CD1c-positive myeloid dendritic cell (primary cell): ENCODE data around the gene SPOCK1.

ENCODE experiments used
- DNase-seq: peaks from one replicate; pipeline ENCODE4 v3.0.0-alpha.2; 2016; ENCODE audit errors: extremely low spot score

Gene SPOCK1

DNA sequence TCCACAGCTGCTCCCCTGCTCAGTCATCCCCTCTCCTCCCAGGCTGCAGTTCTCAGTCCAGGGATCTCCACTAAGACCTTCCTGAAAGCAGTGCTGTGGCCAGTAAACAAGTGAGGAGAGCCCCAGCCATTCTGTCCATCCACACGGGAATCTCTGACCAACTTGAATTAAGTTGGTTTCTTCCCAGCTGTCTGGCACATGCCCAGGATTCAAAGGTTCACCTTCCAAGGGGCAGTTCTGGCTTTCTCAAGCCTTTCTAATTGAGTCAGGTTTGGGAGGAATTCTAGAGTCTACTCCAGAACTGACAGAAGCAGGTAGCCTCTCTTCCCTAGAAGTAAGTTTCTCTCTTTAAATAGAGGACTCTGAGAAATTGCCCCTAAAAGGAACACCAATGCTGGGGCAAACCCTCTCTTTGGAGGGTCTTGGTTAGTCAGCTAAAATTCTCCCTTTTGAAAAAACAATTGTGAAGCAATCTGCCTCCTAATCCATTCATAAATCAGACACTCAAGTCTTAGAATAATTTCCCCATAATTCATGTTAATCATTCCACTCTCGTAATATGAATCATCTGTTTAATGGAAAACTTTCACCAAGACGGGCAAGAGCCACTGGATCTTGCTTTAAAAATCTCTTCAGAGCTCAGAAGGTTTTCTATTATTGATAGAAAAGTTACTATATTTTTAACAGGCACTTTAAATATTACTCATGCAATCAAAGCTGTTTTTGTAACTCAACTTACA is 133.8 kb downstream of the SPOCK1 start:
- no peak for DNase-seq

DNA sequence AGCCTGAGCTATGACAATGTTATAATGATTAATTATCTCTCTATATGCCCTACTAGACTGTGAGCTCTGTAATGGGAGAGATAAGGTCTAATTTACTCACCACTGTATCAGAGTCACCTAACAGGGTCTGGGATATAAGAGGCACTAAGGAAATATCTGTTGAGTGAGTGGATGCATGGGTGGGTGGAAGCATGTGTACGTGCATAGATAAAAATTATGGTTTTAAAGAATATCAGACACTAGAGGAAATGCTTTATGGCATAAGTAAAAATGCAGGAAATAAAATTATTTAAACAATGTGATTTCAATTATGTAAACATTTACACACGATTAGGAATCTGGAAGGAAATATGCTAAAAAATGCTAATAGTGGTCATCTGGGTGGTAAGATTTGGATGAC is 137.8 kb downstream of the SPOCK1 start:
- no peak for DNase-seq

DNA sequence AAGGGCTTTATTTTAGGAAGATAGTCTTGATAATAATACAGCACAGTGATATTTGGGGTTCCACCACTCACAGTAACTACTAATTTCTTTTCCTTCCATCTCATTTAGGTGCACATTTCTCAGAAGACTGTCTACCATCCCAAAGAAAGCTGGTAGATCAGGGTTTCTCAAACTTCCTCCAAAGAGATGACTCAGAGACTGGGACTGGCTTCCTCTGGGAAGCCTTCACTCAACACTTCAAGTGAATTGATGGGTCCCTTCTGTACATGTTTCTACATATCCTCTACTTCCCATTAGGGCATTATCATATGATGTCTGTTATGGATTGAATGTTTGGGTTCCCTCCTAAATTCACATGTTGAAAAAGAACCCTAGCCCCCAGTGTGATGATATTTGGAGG is 138.5 kb downstream of the SPOCK1 start:
- DNase-seq = no peak

DNA sequence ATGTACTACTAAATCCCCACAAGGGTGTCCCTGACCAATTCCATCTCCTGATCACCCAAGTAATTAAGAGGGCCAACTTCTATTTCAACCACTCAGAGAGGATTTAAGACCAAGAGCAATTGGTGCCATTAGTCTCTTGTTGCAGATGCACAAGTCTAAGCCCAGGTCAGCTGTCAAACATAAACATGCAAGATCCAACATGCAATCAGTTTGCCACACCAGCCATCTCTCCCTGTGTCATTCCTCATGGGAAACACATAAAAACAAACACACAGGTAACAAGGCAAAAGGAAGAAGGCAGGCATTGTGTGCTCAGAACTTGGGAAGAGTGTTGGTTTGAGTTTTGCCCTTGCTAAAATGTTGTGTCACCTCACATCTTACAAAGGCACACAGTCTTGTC is 139.2 kb downstream of the SPOCK1 start:
- no peak for DNase-seq

DNA sequence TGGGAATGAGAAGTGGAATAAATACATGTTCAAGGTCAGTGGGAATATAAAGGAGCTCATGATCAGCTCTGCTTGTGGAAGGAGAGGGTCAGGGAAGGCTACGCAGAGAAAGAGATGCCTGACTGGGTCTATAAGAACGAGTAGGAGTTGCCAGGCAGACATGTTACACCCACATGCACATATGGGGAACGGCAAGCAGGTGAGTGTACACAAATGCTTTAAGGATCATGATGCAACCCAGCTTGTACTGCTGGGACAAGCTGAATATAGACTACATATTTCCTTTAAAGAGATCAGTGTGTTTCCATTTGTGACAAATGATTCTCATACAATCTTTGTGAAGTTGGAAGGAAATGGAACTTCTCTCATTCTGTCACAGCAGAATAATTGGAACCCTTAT is 141.7 kb downstream of the SPOCK1 start:
- no peak for DNase-seq

DNA sequence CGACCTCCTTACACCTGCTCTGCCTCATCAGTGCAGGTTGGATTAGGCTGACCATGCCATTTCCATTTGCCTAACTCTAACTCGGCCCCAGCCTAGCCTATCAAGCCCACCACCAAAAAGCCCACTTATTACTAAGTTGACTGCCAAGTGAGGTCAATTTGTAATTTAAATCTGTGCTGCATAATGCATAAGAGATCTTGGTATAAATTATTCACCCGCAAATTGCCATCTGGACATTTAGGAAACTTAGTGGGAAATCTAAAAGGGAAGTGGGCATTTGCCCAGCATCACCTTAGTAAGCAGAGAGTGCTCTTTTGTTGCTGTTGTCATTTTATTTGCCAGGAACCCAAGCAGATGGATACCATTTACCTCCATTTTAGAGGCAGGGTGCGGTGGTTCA is 143.0 kb downstream of the SPOCK1 start:
- DNase-seq = no peak

DNA sequence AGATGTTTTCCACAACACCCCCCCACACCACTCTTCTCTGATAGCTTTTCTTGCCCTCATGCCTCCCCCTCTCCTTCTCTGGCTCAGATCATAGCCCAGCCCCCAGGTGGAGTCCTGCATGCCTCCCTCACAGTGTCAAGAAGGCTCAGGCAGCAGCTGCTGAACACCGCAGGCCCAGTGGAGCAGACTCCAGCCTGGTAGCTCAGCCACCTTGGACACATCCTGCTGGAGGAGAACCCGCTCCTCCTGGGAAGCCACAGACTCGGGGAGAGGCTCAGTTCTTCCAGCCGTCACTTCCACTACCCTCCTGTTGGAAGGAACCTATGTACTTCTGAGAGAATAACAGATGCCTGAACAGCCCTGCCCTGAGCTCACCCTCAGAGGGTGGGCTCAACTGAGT is 143.4 kb downstream of the SPOCK1 start:
- DNase-seq = no peak

DNA sequence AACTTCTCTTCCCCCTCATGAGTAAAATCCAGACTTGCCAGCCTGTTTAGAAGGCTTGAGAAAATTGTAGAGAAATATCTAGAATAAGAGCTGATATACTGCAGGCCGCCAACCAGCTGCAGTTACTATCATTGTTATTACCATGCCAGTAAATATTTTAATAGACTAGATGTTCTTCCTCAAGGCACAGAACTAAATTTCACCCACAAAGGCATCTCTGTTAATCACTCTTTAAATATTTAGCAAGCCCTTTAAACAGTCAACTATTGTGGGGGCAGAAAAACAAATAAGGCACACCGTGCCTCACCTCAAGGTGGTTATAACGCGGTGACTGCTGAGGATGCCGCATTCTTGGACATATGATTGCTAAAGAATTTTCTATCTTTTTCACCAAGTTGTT is 147.0 kb downstream of the SPOCK1 start:
- DNase-seq = no peak

DNA sequence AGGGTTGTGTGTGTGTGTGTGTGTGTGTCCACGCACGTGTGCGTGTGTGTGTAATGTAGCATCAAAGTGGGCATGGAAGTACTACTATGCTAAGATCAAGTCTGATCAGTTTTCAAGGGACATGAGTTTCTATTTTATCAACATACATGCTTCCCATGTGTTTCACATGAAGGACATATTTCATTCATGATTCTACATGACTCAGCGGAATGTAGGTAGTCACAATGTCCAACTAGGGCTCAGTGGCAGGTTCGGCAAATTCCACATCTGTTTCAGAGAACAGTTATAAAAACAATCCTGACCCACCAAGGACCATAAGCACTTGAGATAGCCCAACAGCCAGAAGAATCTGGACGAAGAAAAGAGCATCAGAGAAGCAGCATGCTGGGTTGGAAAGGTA is 148.3 kb downstream of the SPOCK1 start:
- no peak for DNase-seq

DNA sequence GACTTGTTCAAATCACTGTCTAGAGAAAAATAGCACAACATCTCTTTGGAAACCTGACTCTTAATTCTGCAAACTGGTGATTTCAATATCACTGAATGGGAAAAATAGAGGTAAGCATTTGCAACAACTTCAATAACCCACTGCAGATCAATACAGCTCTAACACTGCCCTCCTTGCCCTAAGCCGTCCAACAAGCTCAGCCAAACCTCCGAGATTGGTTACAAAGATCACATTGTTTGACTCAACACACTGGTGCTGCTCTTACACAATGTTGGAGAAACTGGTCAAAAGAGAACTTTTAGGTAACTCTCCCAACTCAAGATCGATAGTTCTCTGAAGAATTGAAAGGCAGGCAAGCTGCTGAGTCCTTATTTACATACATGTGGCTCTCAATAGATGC is 150.4 kb downstream of the SPOCK1 start:
- DNase-seq = no peak

DNA sequence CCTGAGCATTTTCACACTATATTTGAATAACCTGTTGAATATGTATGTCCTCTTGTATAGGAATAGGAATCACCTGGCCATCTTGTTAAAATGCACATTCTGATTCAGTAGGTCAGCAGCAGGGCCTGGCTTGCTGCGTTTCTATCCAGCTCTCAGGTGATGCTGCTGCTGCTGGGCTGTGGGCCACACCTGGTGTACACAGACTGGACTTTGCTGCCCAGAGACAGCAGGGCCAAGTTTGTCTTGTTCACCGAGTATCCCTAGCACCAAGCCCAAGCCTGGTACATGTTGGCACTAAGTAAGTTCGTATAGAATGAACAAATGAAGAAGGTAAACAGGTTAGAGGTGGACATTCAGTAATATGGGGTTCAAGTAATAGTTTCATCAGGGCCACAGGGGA is 151.3 kb downstream of the SPOCK1 start:
- no peak for DNase-seq

DNA sequence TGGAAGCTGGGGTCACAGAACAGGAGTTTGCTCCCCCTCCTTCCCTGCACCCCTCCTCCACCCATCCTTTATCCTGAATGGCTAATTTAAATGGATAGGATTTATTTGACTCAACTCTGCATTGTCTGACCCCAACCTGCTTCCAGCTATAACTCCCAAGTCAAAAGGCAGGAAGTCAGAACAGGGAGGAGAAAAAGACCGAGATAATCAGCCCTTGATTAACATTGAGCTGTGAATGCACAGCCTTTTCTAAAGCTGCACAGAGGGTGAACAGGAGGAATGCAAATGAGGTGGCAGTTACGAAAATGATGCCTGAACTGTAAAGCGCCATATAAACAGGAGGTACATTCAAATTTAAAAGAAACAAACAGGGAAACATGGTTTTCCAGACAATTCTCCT is 152.8 kb downstream of the SPOCK1 start:
- DNase-seq = no peak

DNA sequence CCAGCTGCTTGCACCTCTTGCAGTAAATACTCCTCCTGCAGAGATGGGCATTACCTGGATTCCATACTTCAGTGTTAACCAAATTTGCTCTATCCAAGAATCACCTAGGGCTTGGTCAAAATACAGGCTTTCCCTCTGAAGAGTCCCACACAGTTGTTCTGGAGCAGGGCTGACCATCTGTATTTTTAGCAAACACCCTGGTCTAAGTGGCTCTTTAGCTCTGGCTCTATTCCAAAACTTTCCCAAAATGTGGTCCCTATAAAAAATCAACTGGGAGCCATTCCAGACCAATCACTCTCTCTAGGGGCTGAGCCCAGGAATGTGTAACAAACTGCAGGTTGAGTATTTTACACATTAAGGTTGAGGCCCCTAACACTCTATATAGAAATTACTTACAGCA is 153.7 kb downstream of the SPOCK1 start:
- DNase-seq = no peak

DNA sequence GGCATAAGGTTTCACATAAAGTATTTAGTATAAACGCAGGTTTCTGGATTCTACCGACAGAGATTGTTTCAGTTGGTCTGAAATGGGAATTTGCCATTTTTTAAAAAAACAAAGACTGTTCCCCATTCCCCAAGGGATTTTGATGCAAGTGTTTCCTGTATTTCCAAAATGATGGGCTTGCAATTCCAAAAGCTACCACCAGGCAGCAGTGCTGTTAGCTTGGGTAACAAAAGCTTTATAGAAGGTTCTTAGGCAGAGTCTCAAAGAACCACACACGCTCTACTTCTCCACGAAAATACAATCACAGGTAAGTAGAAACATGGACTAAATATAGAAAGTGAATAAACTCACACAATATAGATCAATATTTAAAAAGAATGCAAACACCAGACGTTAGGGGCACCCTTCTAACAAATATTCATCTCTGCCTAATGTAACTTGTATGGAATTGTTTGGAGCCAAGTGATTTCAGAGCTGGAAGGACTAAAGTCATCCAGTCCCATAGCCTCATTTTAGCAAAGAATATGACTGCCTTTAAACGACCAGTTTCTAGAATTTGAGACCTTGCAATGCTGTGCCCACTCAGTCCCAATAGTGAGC is 154.3 kb downstream of the SPOCK1 start:
- peak; percentile 54 for DNase-seq

DNA sequence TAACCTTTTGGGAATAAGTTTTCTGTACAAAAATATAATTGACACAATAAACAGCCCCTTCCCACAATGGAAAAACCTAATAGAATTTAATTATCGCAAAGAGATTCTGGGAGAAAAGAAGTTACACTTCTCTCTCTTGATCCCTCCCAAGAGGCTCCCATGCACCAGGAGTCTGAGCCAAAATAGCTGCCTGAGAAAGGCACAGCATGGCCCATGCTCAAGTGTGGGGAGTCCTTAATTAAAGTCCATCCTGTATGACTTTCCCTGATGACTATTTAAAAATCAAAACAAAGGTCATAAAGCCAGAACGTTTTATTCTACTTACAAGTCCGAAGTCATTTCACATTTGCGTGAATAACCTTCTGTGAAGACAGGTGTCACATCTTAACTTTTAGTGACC is 155.1 kb downstream of the SPOCK1 start:
- DNase-seq = no peak

DNA sequence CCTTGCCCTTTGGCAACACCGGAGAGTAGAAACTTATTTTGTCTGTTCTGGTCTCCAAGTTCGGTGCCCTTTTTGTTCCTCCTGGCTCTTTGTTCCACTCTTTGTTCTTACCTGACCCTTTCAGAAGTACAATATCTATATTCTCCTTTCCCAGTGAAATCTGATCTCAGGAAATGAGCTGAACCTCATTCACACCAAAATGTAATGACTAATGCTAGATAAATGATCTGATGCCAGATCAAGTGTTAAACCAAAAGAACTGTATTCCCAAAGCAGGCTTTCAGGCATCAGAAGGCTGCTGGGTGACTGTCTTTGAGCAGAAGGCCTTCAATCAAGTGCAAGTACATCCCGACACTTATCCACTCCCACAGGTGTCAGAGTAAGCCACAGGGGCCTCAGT is 156.4 kb downstream of the SPOCK1 start:
- DNase-seq = no peak

DNA sequence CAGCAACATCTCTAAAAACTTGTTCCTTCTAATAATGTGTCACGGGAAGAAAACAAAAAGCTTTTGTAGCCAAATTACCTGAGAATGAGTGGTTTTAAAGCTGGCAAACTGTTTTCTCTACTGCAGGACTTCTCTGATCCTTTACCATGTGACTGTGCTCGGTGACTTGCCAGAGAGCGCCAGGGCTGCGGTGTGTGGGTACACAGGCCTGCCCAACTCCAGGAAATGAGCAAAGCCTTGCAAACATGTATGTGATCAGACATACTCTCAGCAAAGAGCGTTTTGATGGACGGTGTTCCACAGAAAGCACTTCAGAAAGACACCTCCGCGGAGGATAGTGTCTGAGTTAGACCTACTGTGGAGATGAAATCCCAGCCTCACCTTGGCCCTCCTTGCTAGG is 157.3 kb downstream of the SPOCK1 start:
- DNase-seq = no peak

DNA sequence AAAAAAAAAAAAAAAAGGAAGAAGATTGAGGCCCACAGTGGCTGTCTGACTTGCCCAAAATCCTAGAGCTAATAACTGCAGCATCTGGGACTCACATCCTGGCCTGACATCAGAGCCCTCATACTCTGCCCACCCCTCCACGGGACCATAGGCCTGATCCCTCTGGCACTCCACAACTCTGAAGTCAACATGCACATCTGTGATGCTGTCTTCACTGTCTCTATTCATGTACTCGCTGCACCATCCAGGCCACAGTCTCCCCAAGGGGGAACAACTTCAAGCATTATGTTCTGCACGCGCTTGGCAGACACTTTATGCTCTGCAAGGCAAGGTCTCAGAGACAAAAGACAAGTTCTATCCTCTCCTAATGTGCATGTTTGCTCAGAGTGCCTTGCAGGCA is 158.2 kb downstream of the SPOCK1 start:
- DNase-seq = no peak

DNA sequence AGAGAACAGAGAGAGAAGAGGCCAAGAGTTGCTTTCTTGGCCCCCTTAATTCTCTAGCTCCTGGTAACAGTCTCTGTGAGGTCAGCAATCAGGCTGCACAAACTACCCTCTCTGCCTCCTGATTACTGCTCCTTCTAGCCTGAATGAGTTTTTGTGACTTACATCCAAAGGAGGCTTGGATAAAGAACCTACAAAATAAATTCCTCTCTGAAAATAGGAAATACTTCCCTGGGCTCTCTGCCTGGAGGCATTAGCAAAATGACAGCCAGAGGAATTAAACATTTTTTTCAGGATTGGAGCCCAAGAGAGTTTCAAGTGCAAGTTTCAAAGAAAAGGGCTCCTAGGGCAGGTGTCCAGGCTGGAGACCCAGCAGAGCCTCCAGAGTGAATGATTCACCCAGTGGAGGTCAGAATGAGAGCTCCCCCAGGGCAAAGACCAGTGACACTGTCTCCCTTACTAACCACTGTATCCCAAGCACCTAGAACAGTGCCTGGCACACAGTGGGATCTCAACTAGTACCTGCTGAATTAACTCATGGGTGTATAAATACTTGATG is 162.5 kb downstream of the SPOCK1 start:
- no peak for DNase-seq

DNA sequence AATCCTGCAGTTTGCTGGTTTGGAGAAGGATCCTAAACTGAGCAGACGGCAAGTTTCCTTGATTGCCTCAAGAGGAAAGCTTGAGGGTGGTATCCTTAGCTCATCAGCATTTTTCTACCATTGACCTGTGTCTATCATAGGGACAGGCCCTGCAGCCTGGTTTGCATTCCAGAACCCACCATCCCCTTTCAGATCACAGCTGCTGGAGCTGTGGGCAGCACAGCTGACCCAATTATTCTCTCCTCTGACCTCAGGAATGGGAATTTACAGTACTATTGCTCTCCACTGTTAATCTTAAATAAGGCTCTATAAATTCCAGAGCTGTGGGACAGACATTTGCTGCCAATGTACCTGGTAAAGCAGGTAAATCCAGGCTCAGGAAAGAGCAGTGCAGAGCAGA is 163.0 kb downstream of the SPOCK1 start:
- DNase-seq = no peak

DNA sequence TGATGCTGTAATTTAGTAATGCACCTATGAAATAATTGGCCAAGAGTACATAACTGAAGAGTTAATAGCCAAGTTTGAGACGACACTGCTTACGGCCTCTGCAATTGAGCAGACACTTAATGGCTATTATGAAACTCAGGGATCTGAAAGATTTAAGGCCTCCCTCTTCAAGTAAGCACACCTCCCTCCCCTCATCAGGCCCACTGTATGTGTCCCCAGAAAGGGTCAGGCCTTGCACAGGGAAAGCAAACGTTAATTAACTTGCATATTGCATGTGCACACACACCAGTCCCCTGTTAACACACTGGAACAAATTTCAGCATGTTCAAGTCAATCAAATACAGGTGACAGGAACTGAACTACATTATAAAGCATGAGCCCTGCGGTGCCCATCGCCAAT is 163.6 kb downstream of the SPOCK1 start:
- no peak for DNase-seq

DNA sequence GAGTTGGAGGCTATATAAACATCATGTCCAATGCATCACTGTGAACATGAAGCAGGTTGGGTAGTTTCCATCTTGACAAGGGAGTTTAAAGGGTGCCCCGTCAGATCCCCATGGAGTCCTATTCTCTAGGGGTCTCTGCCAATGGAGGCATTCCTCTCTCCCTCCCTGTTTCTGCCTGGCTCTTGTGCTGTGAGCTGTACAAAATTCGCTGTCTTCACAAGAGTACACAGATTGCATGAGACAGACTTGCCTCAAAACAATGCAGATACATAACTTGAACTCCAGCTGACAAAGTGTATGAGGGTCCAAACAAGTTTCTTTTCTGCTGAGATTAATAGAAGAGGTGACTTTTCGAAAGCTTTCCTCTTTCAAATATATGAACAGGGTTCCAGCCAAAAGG is 165.2 kb downstream of the SPOCK1 start:
- DNase-seq = no peak

DNA sequence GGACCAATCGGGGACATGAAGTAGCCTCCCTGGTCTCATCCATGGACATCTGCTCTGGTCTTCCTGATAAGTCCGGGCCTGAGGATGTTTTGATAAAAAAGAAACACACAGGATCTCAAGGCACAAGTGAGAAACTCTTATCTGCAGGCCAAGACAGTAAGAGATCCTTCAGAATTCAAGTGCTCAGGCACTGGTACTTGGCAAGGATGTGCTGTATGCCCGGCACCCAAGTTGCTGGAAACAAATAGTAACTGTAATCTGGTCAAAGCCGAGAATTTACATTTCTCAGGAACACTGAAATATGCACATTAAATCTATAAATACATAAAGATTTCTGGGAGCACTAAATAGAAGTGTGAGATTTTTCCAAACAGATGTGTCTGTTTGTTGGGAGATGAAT is 165.7 kb downstream of the SPOCK1 start:
- no peak for DNase-seq

DNA sequence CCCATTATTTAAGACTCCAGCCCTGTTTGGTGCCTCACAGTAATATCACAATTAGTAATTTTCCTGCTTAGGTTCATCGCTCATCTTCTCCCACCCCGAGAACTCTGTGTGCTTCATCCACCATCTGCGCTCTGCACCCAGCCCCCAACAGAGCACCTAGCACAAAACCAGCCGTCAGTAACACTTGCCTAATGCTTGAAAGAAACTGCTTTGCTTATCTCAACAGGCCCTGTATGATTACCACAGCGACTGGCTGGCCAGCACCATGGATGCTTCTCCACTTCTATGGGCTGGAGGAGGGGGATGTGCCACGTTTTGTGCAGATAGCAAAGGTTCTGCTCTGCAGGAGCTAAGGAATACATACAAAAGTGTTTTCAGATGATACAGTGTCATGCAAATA is 166.8 kb downstream of the SPOCK1 start:
- DNase-seq = no peak
